Fibroblast of mammary gland (primary cell): ENCODE results near the gene MAN1A2.

Source experiments
- DNase-seq: peaks from one replicate; pipeline ENCODE4 v3.0.0-alpha.2; 2010; ENCODE audit warnings: low read depth
- H3K4me3 ChIP-seq: 2 replicates; pipeline ENCODE4 v1.5.1; 2011; ENCODE audit warnings: low read depth, mild to moderate bottlenecking, low read length, moderate library complexity; ENCODE audit not compliant: control insufficient read depth
- CTCF ChIP-seq: conservative IDR thresholded peaks from 2 replicates; pipeline ENCODE4 v1.5.1; 2011; ENCODE audit warnings: low read depth, low read length, inconsistent platforms; ENCODE audit not compliant: control insufficient read depth, insufficient read depth

Gene MAN1A2

GRCh38 chr1:117523111-117523510 lies 155.9 kb downstream of the MAN1A2 start:
- no peak for DNase-seq
- H3K4me3 ChIP-seq = no peak overlapping the region
- no peak for TF ChIP-seq CTCF

- no peak for TF ChIP-seq CTCF
- no peak for DNase-seq
- no peak overlapping the region for H3K4me3 ChIP-seq
Observed at GRCh38 chr1:117527074-117527473, 159.8 kb downstream of the MAN1A2 start.

- TF ChIP-seq CTCF = no peak
- peak; percentile 32 for DNase-seq
Observed at GRCh38 chr1:117527566-117528102, 160.4 kb downstream of the MAN1A2 start.

GRCh38 chr1:117529683-117530082 lies 162.4 kb downstream of the MAN1A2 start:
- no peak for TF ChIP-seq CTCF
- H3K4me3 ChIP-seq = no peak overlapping the region
- DNase-seq = no peak

More at GRCh38 chr1:117527566-117528102, 160.4 kb downstream of the MAN1A2 start:
- no peak overlapping the region for H3K4me3 ChIP-seq

GRCh38 chr1:117531222-117531621 lies 164.0 kb downstream of the MAN1A2 start:
- TF ChIP-seq CTCF = no peak
- no peak for DNase-seq
- H3K4me3 ChIP-seq = no peak overlapping the region

GRCh38 chr1:117534995-117535467 lies 167.8 kb downstream of the MAN1A2 start:
- peak; percentile 77 for TF ChIP-seq CTCF
- DNase-seq = peak; percentile 78
- H3K4me3 ChIP-seq = no peak overlapping the region

- H3K4me3 ChIP-seq = no peak overlapping the region
- DNase-seq = no peak
- no peak for TF ChIP-seq CTCF
Observed at GRCh38 chr1:117535821-117536220, 168.6 kb downstream of the MAN1A2 start.
